ENCODE results near the gene MLH1.

Gene MLH1

DNA sequence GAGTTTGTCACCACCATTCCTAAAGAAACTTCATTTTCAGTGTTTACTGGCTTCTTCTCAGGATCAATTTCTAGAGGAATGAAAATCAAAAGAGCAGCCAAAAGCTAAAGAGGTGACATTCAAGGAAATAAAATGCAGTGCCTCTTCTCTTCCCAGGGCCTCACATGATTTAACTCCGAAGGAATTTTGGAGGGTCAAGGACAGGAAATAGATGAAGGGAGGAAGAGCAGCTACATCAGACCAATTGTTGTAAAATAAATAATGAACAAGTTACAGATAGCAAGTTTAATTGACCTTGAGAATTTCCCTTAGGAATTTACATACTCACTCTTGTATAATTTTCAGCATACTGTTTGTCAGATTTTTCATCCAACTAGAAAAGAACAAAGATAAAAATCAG lies 103.0 kb downstream of the MLH1 start:
- Histone ChIP-seq H3K9me3 (replicated peaks in 1 of 2; ENCODE audit: control insufficient read depth in 2 of 2, insufficient read depth in 1 of 2, low read depth in 1 of 2, low read length in 2 of 2) (no peaks in the 10 kb centered on the region), H3K23ac (ENCODE audit: low read depth, low read length, poor library complexity) (no peak overlapping the region), H3K36me3 (replicated peaks in 1 of 2; ENCODE audit: control insufficient read depth in 2 of 2, insufficient read depth in 2 of 2, low read length in 2 of 2) (peaks cover 0 to 12% of the 10 kb centered on the region in 2 donors), H3K4me1 (ENCODE audit: control insufficient read depth in 2 of 2, insufficient read depth in 1 of 2, low read depth in 1 of 2, low read length in 2 of 2) (peaks cover 0 to 12% of the 10 kb centered on the region in 2 donors), H2BK12ac (ENCODE audit: low read length) (no peak overlapping the region), H3K4me3 (ENCODE audit: low read length in 2 of 2) (no peak overlapping the region), H2BK120ac (ENCODE audit: low read depth, low read length) (no peak overlapping the region), H3K14ac (ENCODE audit: low read length) (no peak overlapping the region), H2BK5ac (ENCODE audit: low read length) (no peak overlapping the region), H3K79me1 (ENCODE audit: low read depth, low read length) (no peaks in the 10 kb centered on the region), H3K18ac (ENCODE audit: low read length) (no peak overlapping the region), H4K91ac (ENCODE audit: low read depth, low read length, poor library complexity) (no peak overlapping the region), H3K4ac (ENCODE audit: low read length) (no peak overlapping the region), H2BK15ac (ENCODE audit: low read length) (no peak overlapping the region), H3K9ac (ENCODE audit: low read depth, low read length, poor library complexity) (no peak overlapping the region), H3K27me3 (ENCODE audit: control insufficient read depth in 3 of 3, insufficient read depth in 3 of 3, low read depth in 1 of 3, low read length in 3 of 3) (no peaks in the 10 kb centered on the region), H2AK5ac (ENCODE audit: low read depth, low read length) (no peak overlapping the region), H3K4me2 (ENCODE audit: insufficient read depth, low read length, poor library complexity, severe bottlenecking) (no peak overlapping the region), H3K27ac (replicated peaks; ENCODE audit: low read length) (no peak overlapping the region), H4K8ac (ENCODE audit: low read depth, low read length) (no peak overlapping the region), H2AFZ (ENCODE audit: low read length) (no peak overlapping the region)
- no CpG with 5 or more reads among the region's 1 CpG for WGBS, 2 donors (ENCODE audit: extremely low coverage in 2 of 2, insufficient read length in 2 of 2, insufficient replicate concordance in 1 of 2)
- no peak for DNase-seq (ENCODE audit: low spot score)

GRCh38 chr3:37096975-37097374 lies 103.7 kb downstream of the MLH1 start:
- no peak overlapping the region for H2AK5ac ChIP-seq (ENCODE audit: low read depth, low read length)
- no peaks in the 10 kb centered on the region for H3K79me1 ChIP-seq (ENCODE audit: low read depth, low read length)
- H3K14ac ChIP-seq (ENCODE audit: low read length): no peak overlapping the region
- no peak for DNase-seq (ENCODE audit: low spot score)
- no peak overlapping the region for H3K4ac ChIP-seq (ENCODE audit: low read length)
- no peak overlapping the region for H3K9ac ChIP-seq (ENCODE audit: low read depth, low read length, poor library complexity)
- no peak overlapping the region for H4K91ac ChIP-seq (ENCODE audit: low read depth, low read length, poor library complexity)
- no peak overlapping the region for H4K8ac ChIP-seq (ENCODE audit: low read depth, low read length)
- no peak overlapping the region for H3K18ac ChIP-seq (ENCODE audit: low read length)
- no CpG with 5 or more reads among the region's 1 CpG for WGBS, 2 donors (ENCODE audit: extremely low coverage in 2 of 2, insufficient read length in 2 of 2, insufficient replicate concordance in 1 of 2)
- no peaks in the 10 kb centered on the region for H3K9me3 ChIP-seq (replicated peaks in 1 of 2; ENCODE audit: control insufficient read depth in 2 of 2, insufficient read depth in 1 of 2, low read depth in 1 of 2, low read length in 2 of 2)
- no peak overlapping the region for H3K4me3 ChIP-seq (ENCODE audit: low read length in 2 of 2)
- H2BK120ac ChIP-seq (ENCODE audit: low read depth, low read length): no peak overlapping the region
- H3K23ac ChIP-seq (ENCODE audit: low read depth, low read length, poor library complexity): no peak overlapping the region
- no peak overlapping the region for H2BK15ac ChIP-seq (ENCODE audit: low read length)
- H3K4me1 ChIP-seq (ENCODE audit: control insufficient read depth in 2 of 2, insufficient read depth in 1 of 2, low read depth in 1 of 2, low read length in 2 of 2): peaks cover 0 to 12% of the 10 kb centered on the region in 2 donors
- H2BK12ac ChIP-seq (ENCODE audit: low read length): no peak overlapping the region
- no peak overlapping the region for H2AFZ ChIP-seq (ENCODE audit: low read length)
- no peaks in the 10 kb centered on the region for H3K27me3 ChIP-seq (ENCODE audit: control insufficient read depth in 3 of 3, insufficient read depth in 3 of 3, low read depth in 1 of 3, low read length in 3 of 3)
- no peak overlapping the region for H3K27ac ChIP-seq (replicated peaks; ENCODE audit: low read length)
- H3K36me3 ChIP-seq (replicated peaks in 1 of 2; ENCODE audit: control insufficient read depth in 2 of 2, insufficient read depth in 2 of 2, low read length in 2 of 2): peaks cover 0 to 9% of the 10 kb centered on the region in 2 donors
- H2BK5ac ChIP-seq (ENCODE audit: low read length): no peak overlapping the region
- no peak overlapping the region for H3K4me2 ChIP-seq (ENCODE audit: insufficient read depth, low read length, poor library complexity, severe bottlenecking)

GRCh38 chr3:37097776-37098175 lies 104.5 kb downstream of the MLH1 start:
- Histone ChIP-seq H3K14ac (ENCODE audit: low read length) (no peak overlapping the region), H2BK15ac (ENCODE audit: low read length) (no peak overlapping the region), H3K36me3 (replicated peaks in 1 of 2; ENCODE audit: control insufficient read depth in 2 of 2, insufficient read depth in 2 of 2, low read length in 2 of 2) (peaks cover 0 to 9% of the 10 kb centered on the region in 2 donors), H2BK12ac (ENCODE audit: low read length) (no peak overlapping the region), H3K79me1 (ENCODE audit: low read depth, low read length) (no peaks in the 10 kb centered on the region), H3K4me3 (ENCODE audit: low read length in 2 of 2) (no peak overlapping the region), H3K27ac (replicated peaks; ENCODE audit: low read length) (no peak overlapping the region), H3K18ac (ENCODE audit: low read length) (no peak overlapping the region), H3K23ac (ENCODE audit: low read depth, low read length, poor library complexity) (no peak overlapping the region), H4K8ac (ENCODE audit: low read depth, low read length) (no peak overlapping the region), H3K9me3 (replicated peaks in 1 of 2; ENCODE audit: control insufficient read depth in 2 of 2, insufficient read depth in 1 of 2, low read depth in 1 of 2, low read length in 2 of 2) (no peaks in the 10 kb centered on the region), H3K27me3 (ENCODE audit: control insufficient read depth in 3 of 3, insufficient read depth in 3 of 3, low read depth in 1 of 3, low read length in 3 of 3) (no peaks in the 10 kb centered on the region), H3K4me1 (ENCODE audit: control insufficient read depth in 2 of 2, insufficient read depth in 1 of 2, low read depth in 1 of 2, low read length in 2 of 2) (peaks cover 0 to 12% of the 10 kb centered on the region in 2 donors), H3K4me2 (ENCODE audit: insufficient read depth, low read length, poor library complexity, severe bottlenecking) (no peak overlapping the region), H2BK5ac (ENCODE audit: low read length) (no peak overlapping the region), H2AK5ac (ENCODE audit: low read depth, low read length) (no peak overlapping the region), H3K4ac (ENCODE audit: low read length) (no peak overlapping the region), H2AFZ (ENCODE audit: low read length) (no peak overlapping the region), H2BK120ac (ENCODE audit: low read depth, low read length) (no peak overlapping the region), H3K9ac (ENCODE audit: low read depth, low read length, poor library complexity) (no peak overlapping the region), H4K91ac (ENCODE audit: low read depth, low read length, poor library complexity) (no peak overlapping the region)
- no peak for DNase-seq (ENCODE audit: low spot score)

DNA sequence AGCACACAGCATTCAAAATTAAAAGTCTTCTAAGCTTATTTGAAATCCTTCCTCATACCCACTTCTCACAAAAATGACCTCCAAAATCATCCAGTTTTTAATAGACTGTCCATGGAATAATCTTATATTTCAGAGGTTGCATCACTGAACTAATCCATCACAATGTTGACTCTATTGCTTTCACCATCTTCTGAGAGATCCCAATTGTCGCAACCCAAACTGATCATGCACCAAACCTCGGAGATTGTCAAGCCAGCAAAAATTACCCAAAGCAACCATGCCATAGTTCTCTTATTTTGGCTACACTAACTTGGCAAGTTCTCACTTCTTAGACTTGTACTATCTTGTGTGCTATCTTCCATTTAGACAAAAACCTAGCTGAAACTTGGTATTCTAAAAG lies 105.6 kb downstream of the MLH1 start:
- Histone ChIP-seq H3K9ac (ENCODE audit: low read depth, low read length, poor library complexity) (no peak overlapping the region), H2BK15ac (ENCODE audit: low read length) (no peak overlapping the region), H2AFZ (ENCODE audit: low read length) (no peak overlapping the region), H3K23ac (ENCODE audit: low read depth, low read length, poor library complexity) (no peak overlapping the region), H3K18ac (ENCODE audit: low read length) (no peak overlapping the region), H3K4ac (ENCODE audit: low read length) (no peak overlapping the region), H3K27ac (replicated peaks; ENCODE audit: low read length) (no peak overlapping the region), H3K4me3 (ENCODE audit: low read length in 2 of 2) (no peak overlapping the region), H3K4me2 (ENCODE audit: insufficient read depth, low read length, poor library complexity, severe bottlenecking) (no peak overlapping the region), H3K36me3 (replicated peaks in 1 of 2; ENCODE audit: control insufficient read depth in 2 of 2, insufficient read depth in 2 of 2, low read length in 2 of 2) (peaks cover 0 to 9% of the 10 kb centered on the region in 2 donors), H2BK12ac (ENCODE audit: low read length) (no peak overlapping the region), H3K27me3 (ENCODE audit: control insufficient read depth in 3 of 3, insufficient read depth in 3 of 3, low read depth in 1 of 3, low read length in 3 of 3) (no peaks in the 10 kb centered on the region), H2BK120ac (ENCODE audit: low read depth, low read length) (no peak overlapping the region), H3K14ac (ENCODE audit: low read length) (no peak overlapping the region), H3K79me1 (ENCODE audit: low read depth, low read length) (no peaks in the 10 kb centered on the region), H3K4me1 (ENCODE audit: control insufficient read depth in 2 of 2, insufficient read depth in 1 of 2, low read depth in 1 of 2, low read length in 2 of 2) (peaks cover 0 to 12% of the 10 kb centered on the region in 2 donors), H2AK5ac (ENCODE audit: low read depth, low read length) (no peak overlapping the region), H4K8ac (ENCODE audit: low read depth, low read length) (no peak overlapping the region), H2BK5ac (ENCODE audit: low read length) (no peak overlapping the region), H4K91ac (ENCODE audit: low read depth, low read length, poor library complexity) (no peak overlapping the region), H3K9me3 (replicated peaks in 1 of 2; ENCODE audit: control insufficient read depth in 2 of 2, insufficient read depth in 1 of 2, low read depth in 1 of 2, low read length in 2 of 2) (no peaks in the 10 kb centered on the region)
- DNase-seq (ENCODE audit: low spot score): no peak
- no CpG with 5 or more reads among the region's 2 CpGs for WGBS, 2 donors (ENCODE audit: extremely low coverage in 2 of 2, insufficient read length in 2 of 2, insufficient replicate concordance in 1 of 2)

Data from neuronal stem cell (in vitro differentiated cells).